DND-41 (cell line): Measurements from ENCODE around the gene CRYBA2.

Source experiments
- ATAC-seq: fragments of 200-7000 bp; cut with Tn5 transposase; 3 replicates; pipeline ENCODE4 v1.9.1; 2021; ENCODE audit warnings: low read depth; ENCODE audit not compliant: insufficient read depth
- DNase-seq: peaks from one replicate; pipeline ENCODE4 v3.0.0-alpha.2; 2020
- H2AFZ ChIP-seq: 2 replicates; pipeline ENCODE4 v1.6.0; 2012; ENCODE audit warnings: low read depth, low read length
- H3K27ac ChIP-seq: 2 replicates; pipeline ENCODE4 v1.5.1; 2012; ENCODE audit warnings: low read length, inconsistent platforms
- H3K27me3 ChIP-seq: fragments of 200-600 bp; sonication (generic); 2 replicates; pipeline ENCODE4 v1.6.0; 2012; ENCODE audit warnings: low read length, mild to moderate bottlenecking, inconsistent platforms; ENCODE audit not compliant: insufficient read depth, poor library complexity
- H3K36me3 ChIP-seq: 2 replicates; pipeline ENCODE4 v1.5.1; 2012; ENCODE audit warnings: low read length, inconsistent platforms; ENCODE audit not compliant: insufficient read depth
- H3K4me1 ChIP-seq: 2 replicates; pipeline ENCODE4 v1.5.1; 2012; ENCODE audit warnings: mild to moderate bottlenecking, low read length; ENCODE audit not compliant: insufficient read depth
- H3K4me2 ChIP-seq: 2 replicates; pipeline ENCODE4 v1.6.0; 2012; ENCODE audit warnings: mild to moderate bottlenecking, moderate library complexity, low read length, inconsistent platforms; ENCODE audit not compliant: insufficient read depth
- H3K4me3 ChIP-seq, 2 experiments: fragments of 200-600 bp in 1 of 2; shearing (Covaris generic) in 1 of 2; 2 replicates each; pipeline ENCODE4 v1.5.1; 2012 to 2016; ENCODE audit warnings: inconsistent platforms in 2 of 2, low read length in 2 of 2, mild to moderate bottlenecking in 2 of 2, low read depth in 1 of 2, moderate library complexity in 1 of 2
- H3K79me2 ChIP-seq: 2 replicates; pipeline ENCODE4 v1.6.0; 2012; ENCODE audit warnings: low read length, inconsistent platforms; ENCODE audit not compliant: insufficient read depth
- H3K9ac ChIP-seq: 2 replicates; pipeline ENCODE4 v1.6.0; 2012; ENCODE audit warnings: low read depth, mild to moderate bottlenecking, inconsistent platforms, low read length, moderate library complexity
- H3K9me3 ChIP-seq: 2 replicates; pipeline ENCODE4 v1.5.1; 2012; ENCODE audit warnings: low read length, moderate library complexity, mild to moderate bottlenecking, inconsistent platforms; ENCODE audit not compliant: insufficient read depth, severe bottlenecking
- H4K20me1 ChIP-seq: 2 replicates; pipeline ENCODE4 v1.6.0; 2012; ENCODE audit warnings: low read length; ENCODE audit not compliant: insufficient read depth
- EZH2 ChIP-seq: IDR thresholded peaks from 3 replicates; pipeline ENCODE4 v1.6.1; 2012; ENCODE audit warnings: borderline replicate concordance, low read depth, mild to moderate bottlenecking, moderate library complexity, low read length, inconsistent platforms; ENCODE audit not compliant: severe bottlenecking
- TF ChIP-seq, protein P1 (sequence below): IDR thresholded peaks from 2 replicates; pipeline ENCODE4 v1.5.1; 2012; ENCODE audit warnings: borderline replicate concordance, low read length, moderate library complexity, mild to moderate bottlenecking; ENCODE audit not compliant: poor library complexity, severe bottlenecking; ENCODE audit errors: extremely low read depth

CRYBA2 gene

DNA sequence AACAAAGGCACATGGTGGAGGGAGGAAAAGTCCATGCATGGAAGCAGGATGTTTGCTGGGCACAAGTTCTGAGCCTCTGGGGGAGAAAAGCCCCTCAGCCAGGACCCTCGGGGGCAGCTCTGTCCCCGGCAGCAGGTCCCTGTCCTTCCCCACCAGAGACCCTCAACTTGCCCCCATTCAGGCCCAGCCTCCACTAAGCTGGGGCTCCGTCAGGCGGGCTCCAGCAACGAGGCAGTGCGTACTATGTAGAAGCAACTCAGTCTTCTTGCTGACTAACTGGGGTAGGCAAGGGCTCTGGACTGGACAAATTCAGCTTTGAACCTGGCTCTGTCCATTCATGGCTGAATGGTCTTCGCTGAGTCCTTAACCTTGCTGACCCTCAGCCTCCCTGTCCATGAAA, 25.1 kb upstream of the CRYBA2 start:
- Histone ChIP-seq H3K4me2 (no peak overlapping the region), H4K20me1 (no peaks in the 10 kb centered on the region), H3K9ac (no peak overlapping the region), H3K36me3 (no peaks in the 10 kb centered on the region), H2AFZ (no peak overlapping the region), H3K9me3 (no peaks in the 10 kb centered on the region), H3K27ac (no peak overlapping the region), H3K4me3 (no peak overlapping the region), H3K79me2 (no peaks in the 10 kb centered on the region), H3K4me1 (no peaks in the 10 kb centered on the region), H3K27me3 (no peaks in the 10 kb centered on the region)
- no peak for DNase-seq
- no peak for ATAC-seq
- no peak for TF ChIP-seq EZH2
- TF ChIP-seq, protein P1, sequence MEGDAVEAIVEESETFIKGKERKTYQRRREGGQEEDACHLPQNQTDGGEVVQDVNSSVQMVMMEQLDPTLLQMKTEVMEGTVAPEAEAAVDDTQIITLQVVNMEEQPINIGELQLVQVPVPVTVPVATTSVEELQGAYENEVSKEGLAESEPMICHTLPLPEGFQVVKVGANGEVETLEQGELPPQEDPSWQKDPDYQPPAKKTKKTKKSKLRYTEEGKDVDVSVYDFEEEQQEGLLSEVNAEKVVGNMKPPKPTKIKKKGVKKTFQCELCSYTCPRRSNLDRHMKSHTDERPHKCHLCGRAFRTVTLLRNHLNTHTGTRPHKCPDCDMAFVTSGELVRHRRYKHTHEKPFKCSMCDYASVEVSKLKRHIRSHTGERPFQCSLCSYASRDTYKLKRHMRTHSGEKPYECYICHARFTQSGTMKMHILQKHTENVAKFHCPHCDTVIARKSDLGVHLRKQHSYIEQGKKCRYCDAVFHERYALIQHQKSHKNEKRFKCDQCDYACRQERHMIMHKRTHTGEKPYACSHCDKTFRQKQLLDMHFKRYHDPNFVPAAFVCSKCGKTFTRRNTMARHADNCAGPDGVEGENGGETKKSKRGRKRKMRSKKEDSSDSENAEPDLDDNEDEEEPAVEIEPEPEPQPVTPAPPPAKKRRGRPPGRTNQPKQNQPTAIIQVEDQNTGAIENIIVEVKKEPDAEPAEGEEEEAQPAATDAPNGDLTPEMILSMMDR = no peak

DNA sequence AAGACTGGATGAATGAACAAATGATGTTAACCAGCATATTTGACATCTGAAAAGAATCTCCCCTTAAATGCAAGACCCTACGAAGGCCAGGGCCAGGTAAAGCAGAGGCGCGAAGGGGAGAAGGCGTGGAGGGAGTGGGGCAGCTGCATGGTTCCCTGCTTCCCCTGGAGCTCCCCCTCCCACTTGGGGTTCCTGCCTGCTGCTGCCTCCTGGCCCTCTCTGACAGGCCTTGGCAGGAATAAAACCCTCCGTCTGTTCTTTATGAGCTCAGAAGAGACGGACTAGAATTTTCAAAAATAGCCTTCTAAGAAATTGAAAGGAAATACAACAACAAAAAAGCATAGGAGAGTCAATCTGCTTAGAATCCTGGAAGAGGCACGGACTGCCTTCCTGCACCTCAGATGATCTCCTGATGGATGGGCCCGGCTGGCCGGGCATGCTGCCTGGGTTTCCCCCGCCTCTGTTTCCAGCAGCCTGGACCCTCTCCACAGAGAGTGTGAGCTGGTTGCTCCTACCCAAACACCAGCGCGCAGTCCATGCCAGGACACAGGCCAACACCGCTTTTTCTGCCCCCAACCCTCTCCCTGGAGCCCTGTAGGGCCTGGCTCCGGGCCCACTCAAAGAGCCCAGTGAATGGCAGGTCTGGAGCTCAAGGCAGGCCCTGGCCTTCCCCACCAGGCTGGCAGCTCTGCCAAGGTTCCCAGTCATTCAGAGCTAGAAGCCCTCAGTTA, 24.1 kb upstream of the CRYBA2 start:
- H3K27me3 ChIP-seq = no peaks in the 10 kb centered on the region
- H3K9me3 ChIP-seq = no peaks in the 10 kb centered on the region
- ATAC-seq = no peak
- no peak overlapping the region for H3K4me3 ChIP-seq
- no peak for DNase-seq
- H4K20me1 ChIP-seq = no peaks in the 10 kb centered on the region
- no peaks in the 10 kb centered on the region for H3K36me3 ChIP-seq
- no peaks in the 10 kb centered on the region for H3K4me1 ChIP-seq
- no peaks in the 10 kb centered on the region for H3K79me2 ChIP-seq
- no peak overlapping the region for H2AFZ ChIP-seq
- no peak overlapping the region for H3K4me2 ChIP-seq
- no peak overlapping the region for H3K9ac ChIP-seq
- H3K27ac ChIP-seq = no peak overlapping the region
- TF ChIP-seq, protein P1 = no peak
- TF ChIP-seq EZH2 = no peak

DNA sequence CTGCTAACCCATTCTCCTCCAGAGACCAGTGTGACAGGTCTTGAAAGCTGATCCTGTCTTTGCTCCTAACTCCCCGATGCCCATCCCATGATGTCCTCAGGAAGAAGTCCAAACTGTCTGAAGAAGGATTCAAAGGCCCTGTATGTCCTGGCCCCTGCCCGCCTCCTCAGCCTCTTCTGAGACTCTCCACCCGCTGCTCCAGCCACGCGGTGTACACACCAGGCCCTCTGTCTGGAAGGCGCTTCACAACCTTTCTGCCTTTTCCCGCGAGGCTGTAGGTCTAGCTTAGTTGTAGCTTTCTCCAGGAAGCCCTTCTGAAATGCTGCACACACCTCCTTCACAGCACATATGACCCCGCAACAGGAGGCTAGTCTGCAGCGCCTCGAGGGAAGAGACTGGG, 23.5 kb upstream of the CRYBA2 start:
- ATAC-seq (no peak), DNase-seq (no peak)
- Histone ChIP-seq H3K27ac (no peak overlapping the region), H3K9ac (no peak overlapping the region), H3K36me3 (no peaks in the 10 kb centered on the region), H3K79me2 (no peaks in the 10 kb centered on the region), H3K4me2 (no peak overlapping the region), H2AFZ (no peak overlapping the region), H3K4me1 (no peaks in the 10 kb centered on the region), H3K4me3 (no peak overlapping the region), H3K27me3 (no peaks in the 10 kb centered on the region), H4K20me1 (no peaks in the 10 kb centered on the region), H3K9me3 (no peaks in the 10 kb centered on the region)
- TF ChIP-seq EZH2 = no peak
- TF ChIP-seq, protein P1 = no peak

DNA sequence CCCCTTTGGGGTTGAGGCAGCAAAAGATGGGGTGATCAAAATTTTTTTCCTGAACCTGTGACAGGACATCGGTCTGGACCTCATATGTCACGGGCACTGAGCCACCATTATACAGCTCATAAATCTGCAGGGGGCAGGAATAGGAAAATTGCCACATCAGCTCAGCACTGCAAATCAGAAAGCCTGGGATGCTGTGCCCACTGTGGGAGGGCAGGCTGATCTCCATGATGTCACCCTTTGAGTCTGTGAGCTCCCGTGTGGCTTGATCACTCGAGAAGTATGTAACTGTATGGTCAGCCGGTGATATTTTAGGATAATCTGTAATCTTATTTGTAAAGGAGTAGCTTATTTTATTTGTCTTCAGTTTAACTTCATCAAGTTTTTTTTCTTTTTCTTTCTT, 17.7 kb upstream of the CRYBA2 start:
- TF ChIP-seq, protein P1 = no peak
- TF ChIP-seq EZH2 = no peak
- H3K27me3 ChIP-seq = no peaks in the 10 kb centered on the region
- H3K79me2 ChIP-seq = no peaks in the 10 kb centered on the region
- H3K4me3 ChIP-seq = no peak overlapping the region
- DNase-seq = no peak
- no peak overlapping the region for H2AFZ ChIP-seq
- H3K9me3 ChIP-seq = no peaks in the 10 kb centered on the region
- no peak for ATAC-seq
- H3K4me2 ChIP-seq = no peak overlapping the region
- H4K20me1 ChIP-seq = peaks cover 5% of the 10 kb centered on the region; the same call in 1 of the 2 replicates
- H3K36me3 ChIP-seq = no peaks in the 10 kb centered on the region
- no peak overlapping the region for H3K9ac ChIP-seq
- no peaks in the 10 kb centered on the region for H3K4me1 ChIP-seq
- H3K27ac ChIP-seq = no peak overlapping the region
